Fibroblast of peridontal ligament (primary cell): ENCODE results near the gene NPIPA3.
"Not testable (repeated sequence)": the region's sequence is repeated elsewhere in the genome, so short reads cannot be mapped to it uniquely, and the experiment has no call there.

Experiments
- DNase-seq: peaks from one replicate; pipeline ENCODE4 v3.0.0-alpha.2; 2010; ENCODE audit errors: extremely low read depth

The NPIPA3 gene

GRCh38 chr16:14742273-14743128, 39.3 kb downstream of the NPIPA3 start, which contains the start of gene NPIPA2:
TSS of gene NPIPA2 (plus strand) at chr16:14742533. CDS start at chr16:14748066, 5,533 bp downstream.
- DNase-seq = not testable (repeated sequence)

- DNase-seq = not testable (repeated sequence)
Measured at GRCh38 chr16:14773654-14774053, 70.4 kb downstream of the NPIPA3 start.

DNA sequence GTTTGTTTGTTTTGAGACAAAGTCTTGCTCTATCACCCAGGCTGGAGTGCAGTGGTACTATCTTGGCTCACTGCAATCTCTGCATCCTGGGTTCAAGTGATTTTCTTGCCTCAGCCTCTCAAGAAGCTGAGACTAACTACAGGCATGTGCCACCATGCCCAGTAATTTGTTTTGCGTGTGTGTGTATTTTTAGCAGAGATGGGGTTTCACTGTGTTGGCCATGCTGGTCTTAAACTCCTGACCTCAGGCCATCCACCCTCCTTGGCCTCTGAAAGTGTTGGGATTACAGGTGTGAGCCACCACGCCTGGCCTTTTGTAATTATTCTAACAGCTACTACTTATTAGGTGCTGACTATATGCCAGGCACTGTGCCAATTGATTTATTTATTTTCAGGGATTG, 72.4 kb downstream of the NPIPA3 start:
- DNase-seq = not testable (repeated sequence)
